COLO829 (cell line): ENCODE data around the gene KRTAP5-2.
"Not testable (repeated sequence)": the region's sequence is repeated elsewhere in the genome, so short reads cannot be mapped to it uniquely, and the experiment has no call there.

Experiments
- DNase-seq: peaks from one replicate; pipeline ENCODE4 v3.0.0; 2012; ENCODE audit warnings: low spot score

KRTAP5-2 gene, protein sequence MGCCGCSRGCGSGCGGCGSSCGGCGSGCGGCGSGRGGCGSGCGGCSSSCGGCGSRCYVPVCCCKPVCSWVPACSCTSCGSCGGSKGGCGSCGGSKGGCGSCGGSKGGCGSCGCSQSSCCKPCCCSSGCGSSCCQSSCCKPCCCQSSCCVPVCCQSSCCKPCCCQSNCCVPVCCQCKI

DNA sequence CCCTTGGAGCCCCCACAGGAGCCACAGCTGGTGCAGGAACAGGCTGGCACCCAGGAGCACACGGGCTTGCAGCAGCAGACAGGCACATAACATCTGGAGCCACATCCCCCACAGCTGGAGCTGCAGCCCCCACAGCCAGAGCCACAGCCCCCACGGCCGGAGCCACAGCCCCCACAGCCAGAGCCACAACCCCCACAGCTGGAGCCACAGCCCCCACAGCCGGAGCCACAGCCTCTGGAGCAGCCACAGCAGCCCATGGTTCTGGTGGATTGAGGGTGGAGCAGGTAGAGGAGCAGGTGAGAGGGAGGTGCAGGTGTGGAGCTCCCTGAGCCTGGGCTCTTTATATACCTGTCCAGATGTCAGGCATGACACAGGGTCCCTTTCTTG lies at the start of gene KRTAP5-2:
KRTAP5-2 (minus strand) TSS at position 301 of the 387 bp plus-strand sequence; CDS start at position 257, 44 bp downstream.
- no peak for DNase-seq

DNA sequence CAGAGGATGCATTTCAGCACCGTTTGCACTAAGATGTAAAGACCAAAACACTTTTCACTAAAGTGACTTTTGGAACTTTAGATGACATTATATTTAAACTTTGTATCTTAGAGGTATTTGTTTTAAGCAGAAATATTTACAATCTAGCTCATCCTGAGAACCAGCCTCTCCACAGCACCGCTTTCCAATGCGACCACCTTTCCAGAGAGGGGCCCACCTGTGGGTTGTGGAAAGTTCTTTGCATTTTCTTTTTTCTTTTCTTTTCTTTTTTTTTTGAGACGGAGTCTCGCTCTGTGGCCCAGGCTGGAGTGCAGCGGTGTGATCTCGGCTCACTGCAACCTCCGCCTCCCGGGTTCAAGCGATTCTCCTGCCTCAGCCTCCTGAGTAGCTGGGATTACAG lies 48.4 kb upstream of the KRTAP5-2 start:
- DNase-seq: not testable (repeated sequence)

DNA sequence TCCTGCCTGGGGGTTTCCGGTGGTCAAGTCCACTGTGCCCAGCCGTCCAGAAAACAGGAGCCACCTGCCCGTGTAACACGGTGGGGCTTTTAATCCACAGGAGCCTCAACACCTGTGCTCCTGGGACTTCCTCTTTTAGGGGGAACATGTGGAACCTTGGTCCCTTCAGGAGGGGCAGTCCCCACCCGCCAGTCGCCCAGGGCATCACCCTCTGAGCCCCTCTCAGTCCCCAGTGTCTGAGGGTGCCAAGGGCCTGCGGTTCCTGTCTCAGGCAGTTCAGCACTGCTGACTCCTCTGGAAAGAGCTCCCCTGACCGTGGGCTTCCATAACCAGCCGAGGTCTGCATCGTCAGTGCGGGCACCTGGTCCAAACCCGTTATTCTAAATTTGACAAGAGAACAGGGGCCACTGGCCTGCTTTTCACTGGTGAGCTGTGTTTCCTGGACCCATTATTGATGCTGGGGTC lies 47.3 kb upstream of the KRTAP5-2 start:
- no peak for DNase-seq

DNA sequence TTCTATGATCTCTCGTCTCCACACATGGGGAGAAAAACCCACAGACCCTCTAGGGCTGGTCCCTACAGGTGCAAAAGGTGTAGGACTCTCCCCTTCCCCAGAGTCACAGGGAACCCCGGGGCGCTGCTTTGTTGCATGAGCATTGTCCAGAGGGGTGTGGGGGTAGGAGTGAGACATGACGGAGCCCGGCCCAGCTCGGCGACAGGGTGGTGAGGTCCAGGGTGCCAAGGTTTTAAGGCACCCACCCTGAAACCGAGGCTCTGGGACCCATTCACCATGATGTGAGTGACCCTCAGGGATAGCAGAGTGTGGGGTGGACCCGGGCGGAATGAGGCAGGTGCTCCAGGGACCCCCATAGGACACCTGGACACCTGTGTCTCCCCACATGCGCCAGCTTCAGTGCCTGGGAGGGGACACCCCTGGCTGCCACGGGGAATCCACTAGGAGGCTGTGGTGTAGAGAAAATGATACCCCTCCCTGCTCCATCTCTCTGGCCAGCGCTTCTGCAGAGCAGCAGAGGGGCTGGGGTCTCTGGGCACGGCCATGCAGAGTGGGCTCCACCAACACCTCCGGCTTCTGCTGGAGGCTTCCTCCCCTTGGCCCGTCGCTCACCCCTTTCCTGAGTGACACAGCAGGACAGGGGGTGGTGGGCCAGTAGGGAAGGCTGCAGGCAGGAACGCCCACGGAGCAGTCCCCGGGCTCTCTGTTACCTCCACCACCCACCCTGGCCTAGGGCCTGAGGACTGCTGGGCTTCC lies 46.7 kb upstream of the KRTAP5-2 start:
- DNase-seq: no peak

DNA sequence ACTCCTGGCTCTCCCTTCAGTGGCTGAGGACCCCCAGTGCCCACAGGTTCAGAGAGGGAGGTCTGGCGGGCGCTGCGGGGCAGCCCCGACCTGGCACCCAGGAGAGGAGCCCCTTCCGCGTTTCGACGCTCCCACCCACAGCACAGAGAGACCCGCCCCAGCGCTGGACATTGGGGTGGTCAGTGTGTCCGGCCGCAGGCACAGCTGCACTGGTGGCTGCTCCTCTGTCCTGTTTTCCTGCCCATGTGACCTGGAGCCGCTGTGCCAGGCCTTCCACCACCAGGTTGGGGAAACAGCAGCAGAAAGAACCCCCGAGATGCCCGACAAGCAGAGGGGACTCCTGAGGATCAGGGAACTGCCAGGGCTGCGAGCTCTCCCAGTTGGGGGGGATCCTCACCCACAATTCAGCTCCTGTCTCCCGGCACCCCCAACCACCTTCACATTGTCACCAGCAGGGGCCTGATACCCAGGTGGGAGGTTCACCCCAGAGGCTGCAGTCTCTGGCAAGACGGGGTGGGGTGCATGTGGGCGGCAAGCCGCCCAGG lies 45.1 kb upstream of the KRTAP5-2 start:
- no peak for DNase-seq

DNA sequence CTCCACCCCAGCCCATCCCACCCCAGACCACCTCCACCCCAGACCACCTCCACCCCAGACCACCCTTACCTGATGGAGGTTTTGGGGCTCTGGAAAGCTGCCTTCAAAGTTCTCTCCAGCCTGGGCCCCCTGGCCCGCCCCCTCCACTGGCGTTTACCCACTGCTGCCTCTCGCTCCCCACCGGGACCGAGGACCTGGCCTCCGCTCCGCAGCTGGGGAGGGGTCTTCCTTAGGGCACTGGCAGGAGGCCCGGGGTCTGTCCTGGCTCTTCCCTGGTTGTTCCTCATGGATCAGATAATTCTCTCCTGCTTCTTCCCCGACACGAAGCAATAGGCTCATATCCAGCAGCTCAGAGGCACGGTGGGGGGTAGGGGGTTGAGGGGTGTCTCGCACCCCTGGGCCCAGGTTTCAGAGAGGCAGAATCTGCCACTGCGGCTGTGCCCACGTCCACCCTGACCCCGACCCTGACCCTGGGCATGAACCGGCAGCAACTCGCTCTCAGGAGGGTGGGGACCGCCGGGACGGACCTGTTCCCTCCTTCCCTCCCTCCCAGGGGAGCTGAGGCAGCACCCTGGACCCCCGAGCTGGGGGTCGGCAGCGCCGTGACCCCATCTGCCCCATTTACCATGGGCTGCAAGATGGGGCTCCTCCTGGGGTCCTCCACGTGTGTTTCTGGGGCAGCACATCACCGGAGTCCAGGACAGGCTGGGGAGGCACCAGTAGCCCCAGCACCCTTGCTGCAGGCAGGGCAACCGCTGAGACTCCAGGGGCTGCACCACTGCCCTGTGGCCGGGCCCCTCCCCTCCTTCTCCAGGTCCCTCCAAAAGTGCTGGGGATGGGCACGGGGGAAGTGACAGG lies 44.4 kb upstream of the KRTAP5-2 start:
- no peak for DNase-seq

DNA sequence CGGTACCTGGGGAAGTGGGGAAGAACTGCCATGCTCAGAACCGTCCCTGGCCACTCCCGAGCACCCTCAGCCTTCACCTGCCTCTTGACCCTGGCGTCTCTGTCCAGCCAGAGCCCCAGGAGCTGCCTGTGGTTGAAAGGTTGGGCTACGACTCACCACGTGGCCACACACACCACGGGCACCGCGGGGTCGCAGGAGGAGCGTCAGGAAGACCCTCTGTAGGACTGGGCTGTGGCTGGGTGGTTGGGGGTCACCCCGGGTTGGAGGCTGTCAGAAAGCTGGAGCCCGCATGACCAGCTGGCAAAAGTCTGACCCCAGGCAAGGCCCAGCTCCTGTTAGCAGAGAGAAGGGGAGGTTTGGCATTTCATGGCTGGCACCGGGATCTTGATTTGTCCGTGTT lies 43.0 kb upstream of the KRTAP5-2 start:
- no peak for DNase-seq

DNA sequence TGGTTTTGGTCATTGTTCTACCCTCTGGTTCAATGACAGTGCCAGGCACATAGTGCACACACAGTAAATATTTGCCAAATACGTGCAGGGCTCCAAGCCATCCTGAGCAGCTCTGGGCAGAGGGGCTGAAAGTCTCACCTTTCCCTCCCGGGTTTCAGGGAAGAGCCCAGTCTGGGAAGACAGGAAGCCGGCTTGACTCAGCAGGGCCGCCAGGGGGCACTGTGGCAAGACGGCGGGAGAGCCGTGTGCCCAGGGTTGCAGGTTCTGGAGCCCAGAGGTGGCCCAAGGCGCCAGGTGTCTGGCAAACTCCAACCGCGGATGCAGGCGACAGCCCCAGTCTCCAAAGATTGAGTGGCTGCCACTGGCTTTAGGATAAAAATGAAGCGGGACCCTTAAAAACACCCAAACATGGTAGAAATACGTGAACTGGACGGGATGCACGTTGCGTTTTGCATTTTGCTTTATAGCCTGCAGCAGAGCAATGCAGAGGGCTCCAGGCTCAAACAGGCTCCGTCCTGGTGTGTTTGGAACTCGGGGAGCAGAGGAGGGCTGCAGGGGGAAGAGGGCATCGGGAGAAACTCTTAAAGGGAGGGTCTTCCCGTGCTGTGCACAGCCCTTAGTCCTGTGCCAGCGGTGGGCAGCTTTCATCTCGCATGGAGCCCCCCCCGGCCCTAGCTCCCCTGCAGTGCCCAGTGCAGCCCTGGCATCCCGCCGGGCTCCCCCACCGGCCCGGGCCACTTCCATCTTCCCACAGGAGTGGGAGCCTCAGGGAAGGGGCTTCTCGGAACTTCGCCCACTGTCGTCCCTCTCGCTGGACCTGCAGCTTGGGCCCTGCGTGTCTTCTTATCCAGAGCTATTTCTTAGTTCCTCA lies 42.2 kb upstream of the KRTAP5-2 start:
- DNase-seq: peak; percentile 64

DNA sequence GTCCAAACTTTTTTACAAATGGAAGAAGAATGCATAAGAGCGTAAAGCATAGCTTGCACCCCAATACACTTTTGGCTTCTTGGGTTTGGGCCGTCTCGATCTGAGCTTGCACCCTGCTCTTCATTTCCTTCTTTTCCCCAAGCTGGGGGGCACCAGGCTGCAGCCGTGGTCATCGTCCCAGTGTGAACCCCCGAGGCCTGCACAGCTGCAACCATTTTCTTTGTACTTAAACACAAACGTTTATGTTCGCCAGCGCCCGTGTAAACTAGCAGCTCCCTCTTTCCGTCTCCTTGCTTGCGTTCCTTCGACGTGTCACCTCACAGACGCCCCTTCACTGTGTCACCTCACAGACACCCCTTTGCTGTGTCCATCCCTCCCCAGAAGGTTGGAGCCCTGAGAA lies 41.6 kb upstream of the KRTAP5-2 start:
- no peak for DNase-seq

DNA sequence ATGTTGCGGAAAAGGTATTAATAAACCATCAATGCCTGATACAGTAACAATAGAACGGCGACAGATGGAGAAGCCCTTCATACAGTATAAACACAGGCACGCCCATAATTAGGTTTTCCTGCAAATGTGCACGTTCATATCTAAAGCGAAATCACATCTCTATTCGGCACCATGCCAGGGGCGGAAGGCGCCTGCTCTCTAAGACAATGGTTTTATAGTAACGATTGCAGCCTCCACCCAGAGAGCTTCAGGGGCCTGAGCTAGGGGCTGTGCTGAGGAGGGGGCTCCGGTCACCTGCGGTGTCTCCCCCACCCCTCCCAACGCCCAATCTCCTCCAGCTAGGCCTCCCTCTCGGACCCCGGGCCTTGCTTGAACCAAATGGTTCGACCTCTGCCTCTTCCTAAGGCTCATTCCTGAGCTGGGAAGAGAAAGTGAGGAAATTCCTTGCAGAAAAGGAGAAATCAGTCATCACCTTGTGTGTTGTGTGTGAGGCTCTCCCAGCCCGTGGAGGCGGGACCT lies 41.1 kb upstream of the KRTAP5-2 start:
- peak; percentile 47 for DNase-seq

DNA sequence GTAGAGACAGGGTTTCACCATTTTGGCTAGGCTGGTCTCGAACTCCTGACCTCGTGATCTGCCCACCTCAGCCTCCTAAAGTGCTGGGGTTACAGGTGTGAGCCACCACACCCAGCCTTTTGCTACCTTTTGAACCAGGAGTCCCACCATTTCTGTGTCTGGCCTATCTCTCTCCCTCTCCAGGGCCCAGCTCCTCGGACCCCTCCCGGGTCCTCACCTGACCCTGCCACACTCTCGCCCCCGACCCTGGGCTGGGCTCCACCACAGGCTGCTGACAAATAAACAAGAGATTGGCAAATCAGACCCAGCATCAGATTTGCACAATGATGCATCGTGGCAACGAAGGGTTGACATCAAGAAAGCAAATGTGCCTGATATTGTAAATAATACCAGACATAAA lies 40.2 kb upstream of the KRTAP5-2 start:
- DNase-seq: no peak

DNA sequence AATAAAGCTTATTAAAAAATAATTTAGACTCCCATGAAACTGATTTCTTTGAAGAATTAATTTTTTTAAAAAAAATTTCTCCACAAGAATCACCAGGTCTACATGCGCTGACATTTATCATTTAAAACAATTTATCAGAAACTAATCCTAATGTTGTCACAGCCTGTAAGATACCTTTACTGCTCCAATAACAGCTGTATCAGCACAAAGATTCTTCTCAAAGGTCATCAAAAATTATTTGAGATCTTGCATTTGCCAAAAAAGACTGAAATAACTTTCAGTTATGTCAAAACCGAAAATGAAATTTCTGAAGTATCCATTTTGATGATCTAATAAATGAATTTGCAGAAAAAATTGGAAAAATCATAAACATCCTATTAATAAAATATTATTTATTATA lies 39.5 kb upstream of the KRTAP5-2 start:
- no peak for DNase-seq

DNA sequence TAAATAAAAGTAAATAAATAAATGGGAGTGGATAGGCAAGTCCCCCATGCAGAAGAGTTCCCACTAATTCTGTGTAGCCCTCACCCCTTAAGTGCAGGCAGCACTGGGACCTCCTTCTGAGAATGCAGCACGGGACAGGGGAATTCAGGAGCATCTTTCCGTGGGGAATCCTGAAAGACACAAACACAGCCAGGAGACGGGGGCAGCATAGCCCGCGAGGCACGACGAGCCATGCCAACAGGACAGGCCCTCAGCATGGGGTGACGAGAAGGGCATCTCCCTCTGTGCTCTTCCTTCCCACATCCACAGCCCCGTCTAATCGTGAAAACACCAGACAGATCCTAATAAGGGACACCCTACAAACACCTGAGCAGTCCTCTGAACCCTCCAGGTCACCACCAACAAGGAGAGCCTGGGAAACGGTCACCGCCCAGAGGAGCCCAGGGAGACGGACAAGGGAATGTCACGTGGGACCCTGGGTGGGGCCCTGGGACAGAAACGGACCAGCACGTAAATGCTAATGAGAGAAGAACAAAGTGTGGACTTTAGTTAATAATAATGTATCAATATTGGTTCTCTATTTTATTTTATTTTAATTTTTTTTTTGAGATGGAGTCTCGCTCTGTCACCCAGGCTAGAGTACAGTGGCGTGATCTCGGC lies 38.3 kb upstream of the KRTAP5-2 start:
- DNase-seq: no peak

DNA sequence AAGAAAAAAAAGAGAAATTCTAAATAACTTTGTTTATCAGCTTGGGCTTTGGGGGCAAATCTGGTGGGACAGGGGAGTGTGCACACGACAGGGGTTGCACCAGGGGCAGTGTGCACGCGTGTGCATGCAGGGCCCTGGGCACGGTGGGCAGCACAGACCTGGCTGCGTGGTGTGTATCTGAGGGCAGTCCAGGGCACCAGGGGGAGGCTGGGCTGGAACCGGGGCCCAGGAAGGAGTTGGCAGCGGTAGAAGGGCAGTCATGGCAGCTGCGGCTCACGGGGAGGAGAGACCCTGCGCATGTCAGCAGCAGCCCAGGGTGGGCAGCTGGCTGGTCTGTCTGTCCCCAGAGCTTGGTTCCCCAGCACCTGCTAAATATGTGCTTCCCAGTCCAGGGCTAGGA lies 35.8 kb upstream of the KRTAP5-2 start:
- DNase-seq: no peak

DNA sequence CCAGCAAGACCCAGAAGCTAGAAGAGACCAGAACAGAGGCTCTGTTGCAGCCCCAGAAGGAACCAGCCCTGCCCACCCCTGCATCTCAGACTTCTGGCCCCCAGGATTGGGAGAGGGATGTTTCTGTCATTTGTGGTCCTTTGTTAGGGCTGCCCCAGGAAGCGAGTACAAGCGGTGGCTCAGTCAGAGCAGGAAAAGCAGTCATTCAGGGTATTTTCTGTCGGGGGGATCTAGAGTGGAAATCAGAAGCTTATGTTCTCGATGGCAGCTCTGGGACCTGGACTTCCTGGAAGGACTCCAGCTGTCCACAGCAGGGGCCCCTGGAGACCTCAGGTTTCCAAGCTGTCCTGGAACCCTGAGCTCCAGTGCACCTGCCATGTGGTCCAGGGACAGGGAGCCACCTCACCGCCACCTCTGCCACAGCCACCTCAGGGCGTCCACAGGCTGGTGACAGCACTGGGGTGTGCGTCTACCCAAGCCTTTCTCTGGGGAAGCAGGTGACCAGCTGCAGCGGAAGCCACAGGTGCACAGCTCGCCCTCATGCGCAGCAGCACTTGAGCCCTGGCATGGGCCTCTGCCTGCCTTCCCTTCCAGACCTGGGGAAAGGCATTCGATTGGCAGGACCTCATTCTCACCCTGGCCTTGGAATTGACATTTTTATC lies 34.1 kb upstream of the KRTAP5-2 start:
- DNase-seq: no peak

DNA sequence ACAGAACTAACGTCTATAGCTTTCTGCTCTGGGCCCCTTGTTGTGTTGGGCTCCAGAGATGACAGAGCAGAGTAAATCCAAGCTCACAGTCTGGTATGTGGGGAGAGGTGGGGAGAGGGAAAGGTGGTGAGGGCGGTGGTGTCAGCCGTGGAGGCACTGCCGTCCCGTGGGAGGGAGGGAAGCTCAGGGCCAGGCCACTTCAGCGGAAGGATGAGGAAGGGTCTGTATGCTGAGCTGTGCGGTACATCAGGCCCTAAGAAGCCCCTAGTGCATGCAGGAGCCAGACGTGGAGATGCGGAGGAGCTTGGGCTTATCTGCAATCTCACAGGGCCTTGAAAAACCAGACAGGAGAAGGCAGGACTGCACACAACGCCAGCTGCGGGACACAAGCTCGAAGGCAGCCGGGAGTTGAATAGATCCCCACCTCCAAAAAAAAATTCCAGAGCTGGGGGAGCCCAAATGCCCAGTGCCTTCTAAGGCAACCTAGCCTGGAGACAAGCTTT lies 33.0 kb upstream of the KRTAP5-2 start:
- no peak for DNase-seq

DNA sequence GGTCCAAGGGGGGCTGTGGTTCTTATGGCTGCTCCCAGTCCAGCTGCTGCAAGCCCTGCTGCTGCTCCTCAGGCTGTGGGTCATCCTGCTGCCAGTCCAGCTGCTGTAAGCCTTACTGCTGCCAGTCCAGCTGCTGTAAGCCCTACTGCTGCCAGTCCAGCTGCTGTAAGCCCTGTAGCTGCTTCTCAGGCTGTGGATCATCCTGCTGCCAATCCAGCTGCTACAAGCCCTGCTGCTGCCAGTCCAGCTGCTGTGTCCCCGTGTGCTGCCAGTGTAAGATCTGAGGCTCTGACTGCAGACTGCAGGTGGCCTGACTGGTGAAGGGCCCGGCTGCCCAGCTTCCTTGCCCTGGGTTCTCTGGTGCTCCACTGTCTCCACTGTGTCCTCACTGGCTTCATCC lies 32.2 kb upstream of the KRTAP5-2 start:
- DNase-seq: no peak

DNA sequence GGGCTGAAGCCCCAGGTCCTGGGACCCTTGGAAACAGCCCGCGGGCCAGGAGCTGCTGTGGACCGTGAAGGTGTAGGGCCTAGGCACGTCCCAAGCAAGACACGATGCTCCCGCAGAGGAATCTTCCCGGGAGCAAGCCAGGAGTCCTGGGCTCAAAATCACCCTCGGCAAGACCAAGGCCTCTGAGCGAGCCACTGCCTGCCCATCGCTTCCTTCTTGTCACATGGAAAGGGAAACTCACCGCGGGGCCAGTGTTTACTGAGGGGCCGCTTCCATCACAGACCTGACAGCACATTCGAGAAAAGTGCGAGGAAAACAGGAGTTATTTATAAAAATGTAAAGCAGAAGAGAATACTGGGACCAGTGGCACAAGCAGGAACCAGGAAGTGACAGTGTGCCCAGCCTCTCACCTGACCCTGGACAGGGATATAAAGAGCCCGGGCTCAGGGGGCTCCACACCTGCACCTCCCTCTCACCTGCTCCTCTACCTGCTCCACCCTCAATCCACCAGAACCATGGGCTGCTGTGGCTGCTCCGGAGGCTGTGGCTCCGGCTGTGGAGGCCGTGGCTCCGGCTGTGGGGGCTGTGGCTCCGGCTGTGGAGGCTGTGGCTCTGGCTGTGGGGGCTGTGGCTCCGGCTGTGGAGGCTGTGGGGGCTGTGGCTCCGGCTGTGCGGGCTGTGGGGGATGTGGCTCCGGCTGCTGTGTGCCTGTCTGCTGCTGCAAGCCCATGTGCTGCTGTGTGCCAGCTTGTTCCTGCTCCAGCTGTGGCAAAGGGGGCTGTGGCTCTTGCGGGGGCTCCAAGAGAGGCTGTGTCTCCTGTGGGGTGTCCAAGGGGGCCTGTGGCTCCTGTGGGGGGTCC lies 31.5 kb upstream of the KRTAP5-2 start, which contains the start of gene KRTAP5-5:
KRTAP5-5 (plus strand) TSS at position 450 of the 860 bp plus-strand sequence; CDS start at position 516, 66 bp downstream.
- DNase-seq: no peak
